Upper lobe of right lung (tissue), 1 donor: ENCODE results near the gene CYP24A1. TPM values are rescaled to one million over a fixed set of nuclear protein-coding genes. Genes with fewer than 3 reads are reported as not detected.
"Not testable (repeated sequence)": the region's sequence is repeated elsewhere in the genome, so short reads cannot be mapped to it uniquely, and the experiment has no call there.

ENCODE experiments used
- ATAC-seq: fragments of 200-7000 bp; cut with Tn5 transposase; one replicate; pipeline ENCODE4 v1.9.1; 2020; ENCODE audit warnings: mild to moderate bottlenecking, moderate library complexity
- DNase-seq: peaks from one replicate; pipeline ENCODE4 v3.0.0-alpha.2; 2020
- H3K27ac ChIP-seq: fragments of 200-600 bp; one replicate; pipeline ENCODE4 v1.8.0; 2022
- H3K27me3 ChIP-seq: fragments of 200-600 bp; one replicate; pipeline ENCODE4 v1.8.0; 2022; ENCODE audit warnings: mild to moderate bottlenecking
- H3K36me3 ChIP-seq: fragments of 200-600 bp; one replicate; pipeline ENCODE4 v1.8.0; 2022
- H3K4me1 ChIP-seq: fragments of 200-600 bp; one replicate; pipeline ENCODE4 v1.8.0; 2022
- H3K4me3 ChIP-seq: fragments of 200-600 bp; one replicate; pipeline ENCODE4 v1.8.0; 2022; ENCODE audit warnings: mild to moderate bottlenecking
- H3K9me3 ChIP-seq: fragments of 200-600 bp; one replicate; pipeline ENCODE4 v1.8.0; 2022
- intact Hi-C: fragments of 100-400 bp; cut with DNase I; formaldehyde crosslinking; loops from one replicate; pipeline ENCODE4 v1.11.0; 2022
- total RNA-seq: library from RNA; stranded (reverse); fragmentation: NEBNext Ultra II Directional; extraction: Animal tissue kit (Norgen Biotek cat#: 25700); gene quantifications from one replicate; pipeline ENCODE4 v1.2.1, GENCODE V29; 2021
- TF ChIP-seq, protein P1 (sequence below): fragments of 200-600 bp; IDR thresholded peaks from one replicate; pipeline ENCODE4 v1.8.0; 2022; ENCODE audit warnings: antibody characterized with exemption
- donor health status: DM: no; HTN: yes; CAD: no; lungs with severe emphysema.

Gene CYP24A1
- total RNA-seq, 1 donor from 2014 or later = 0.17 TPM

DNA sequence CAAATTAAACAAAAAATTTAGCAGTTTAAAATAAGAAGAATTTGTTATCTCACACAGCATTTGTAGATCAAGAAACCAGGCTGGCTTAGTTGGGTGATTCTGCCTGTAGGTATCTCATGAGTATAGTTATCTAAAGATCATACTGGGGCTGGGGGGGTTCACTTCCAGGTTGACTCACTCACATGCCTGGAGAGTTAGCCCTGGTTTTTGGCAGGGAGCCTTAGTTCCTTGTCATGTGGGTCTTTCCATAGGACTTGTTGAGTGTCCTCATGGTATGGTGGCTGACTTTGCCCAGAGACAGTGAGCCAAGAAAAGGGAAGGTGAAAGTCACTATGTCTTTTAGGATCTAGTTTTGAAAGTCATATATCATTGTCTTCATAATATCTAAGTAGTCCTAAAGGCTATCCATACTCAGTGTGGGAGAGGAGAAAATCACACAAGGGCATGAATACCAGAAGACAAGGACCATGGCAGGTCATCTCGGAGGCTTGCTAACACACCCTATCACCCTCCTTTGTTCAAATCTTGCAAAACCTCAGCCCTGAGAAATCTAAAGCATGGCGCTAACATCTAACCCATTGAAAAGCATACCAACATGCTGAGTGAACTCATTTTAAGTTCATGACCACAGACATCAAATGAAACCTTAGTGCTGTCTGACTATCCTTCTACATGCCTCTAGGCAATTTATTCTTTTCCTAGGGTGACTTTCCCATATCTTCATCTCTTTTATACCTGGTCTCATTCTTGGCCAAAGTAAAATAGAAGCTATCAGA lies 39.2 kb downstream of the CYP24A1 start:
- no peak for DNase-seq
- no peaks in the 10 kb centered on the region for H3K36me3 ChIP-seq
- H3K27ac ChIP-seq = no peak overlapping the region
- TF ChIP-seq, protein P1, sequence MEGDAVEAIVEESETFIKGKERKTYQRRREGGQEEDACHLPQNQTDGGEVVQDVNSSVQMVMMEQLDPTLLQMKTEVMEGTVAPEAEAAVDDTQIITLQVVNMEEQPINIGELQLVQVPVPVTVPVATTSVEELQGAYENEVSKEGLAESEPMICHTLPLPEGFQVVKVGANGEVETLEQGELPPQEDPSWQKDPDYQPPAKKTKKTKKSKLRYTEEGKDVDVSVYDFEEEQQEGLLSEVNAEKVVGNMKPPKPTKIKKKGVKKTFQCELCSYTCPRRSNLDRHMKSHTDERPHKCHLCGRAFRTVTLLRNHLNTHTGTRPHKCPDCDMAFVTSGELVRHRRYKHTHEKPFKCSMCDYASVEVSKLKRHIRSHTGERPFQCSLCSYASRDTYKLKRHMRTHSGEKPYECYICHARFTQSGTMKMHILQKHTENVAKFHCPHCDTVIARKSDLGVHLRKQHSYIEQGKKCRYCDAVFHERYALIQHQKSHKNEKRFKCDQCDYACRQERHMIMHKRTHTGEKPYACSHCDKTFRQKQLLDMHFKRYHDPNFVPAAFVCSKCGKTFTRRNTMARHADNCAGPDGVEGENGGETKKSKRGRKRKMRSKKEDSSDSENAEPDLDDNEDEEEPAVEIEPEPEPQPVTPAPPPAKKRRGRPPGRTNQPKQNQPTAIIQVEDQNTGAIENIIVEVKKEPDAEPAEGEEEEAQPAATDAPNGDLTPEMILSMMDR = no peak
- no peak for ATAC-seq
- peaks cover 14% of the 10 kb centered on the region for H3K4me1 ChIP-seq
- peaks cover 3% of the 10 kb centered on the region for H3K27me3 ChIP-seq
- no peaks in the 10 kb centered on the region for H3K9me3 ChIP-seq
- intact Hi-C loops = no loop called here
- no peak overlapping the region for H3K4me3 ChIP-seq

DNA sequence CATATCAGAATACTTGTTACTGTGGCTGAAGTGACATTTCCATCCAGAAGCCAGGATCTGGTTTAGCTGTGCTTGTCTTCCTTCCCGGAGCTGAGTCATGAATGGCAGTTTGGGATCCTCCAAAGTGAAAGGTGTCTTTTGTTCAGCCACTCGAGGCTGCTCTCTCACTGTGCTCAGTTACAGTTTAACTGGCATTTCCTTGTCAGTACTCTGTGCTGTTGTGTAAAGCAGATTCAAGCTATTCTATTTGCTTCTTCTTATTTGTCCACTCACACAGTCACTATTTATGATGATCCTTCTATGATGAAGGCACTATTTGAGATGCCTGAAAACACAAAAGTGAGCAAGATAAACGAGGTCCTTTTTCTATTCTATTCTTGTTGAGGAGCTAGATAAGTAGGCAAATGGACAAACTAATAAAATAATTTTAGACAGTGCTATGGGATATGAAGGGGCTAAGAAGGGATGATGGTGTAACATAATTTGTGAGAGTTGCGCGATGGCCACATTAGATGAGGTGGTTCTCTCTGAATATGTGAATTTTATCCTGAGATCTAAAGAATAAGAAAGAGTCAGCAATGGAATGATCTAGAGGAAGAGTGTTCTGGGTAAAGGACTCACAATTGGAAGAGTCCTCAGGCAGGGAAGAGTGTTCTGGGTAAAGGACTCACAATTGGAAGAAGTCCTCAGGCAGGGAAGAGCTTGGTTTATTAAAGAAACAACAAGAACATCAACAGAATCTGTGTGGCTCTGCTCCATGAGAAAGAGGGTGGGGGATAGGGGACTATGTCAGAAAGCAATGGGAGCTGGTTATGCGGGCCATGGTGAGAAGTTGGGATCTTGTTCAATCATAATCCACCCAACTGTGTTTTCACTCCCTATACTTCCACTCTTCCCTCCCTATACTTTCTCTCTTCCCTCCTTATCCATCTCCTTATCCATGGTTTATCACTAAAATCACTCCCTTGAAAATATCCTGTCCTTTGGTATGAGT lies 40.1 kb downstream of the CYP24A1 start:
- H3K27me3 ChIP-seq = no peaks in the 10 kb centered on the region
- no peaks in the 10 kb centered on the region for H3K36me3 ChIP-seq
- ATAC-seq (peak; percentile 31), DNase-seq (no peak)
- H3K9me3 ChIP-seq = no peaks in the 10 kb centered on the region
- no peak overlapping the region for H3K4me3 ChIP-seq
- H3K4me1 ChIP-seq = peaks cover 14% of the 10 kb centered on the region
- H3K27ac ChIP-seq = peak overlapping the region; percentile 37
- intact Hi-C loops = no loop called here
- TF ChIP-seq, protein P1 = no peak

DNA sequence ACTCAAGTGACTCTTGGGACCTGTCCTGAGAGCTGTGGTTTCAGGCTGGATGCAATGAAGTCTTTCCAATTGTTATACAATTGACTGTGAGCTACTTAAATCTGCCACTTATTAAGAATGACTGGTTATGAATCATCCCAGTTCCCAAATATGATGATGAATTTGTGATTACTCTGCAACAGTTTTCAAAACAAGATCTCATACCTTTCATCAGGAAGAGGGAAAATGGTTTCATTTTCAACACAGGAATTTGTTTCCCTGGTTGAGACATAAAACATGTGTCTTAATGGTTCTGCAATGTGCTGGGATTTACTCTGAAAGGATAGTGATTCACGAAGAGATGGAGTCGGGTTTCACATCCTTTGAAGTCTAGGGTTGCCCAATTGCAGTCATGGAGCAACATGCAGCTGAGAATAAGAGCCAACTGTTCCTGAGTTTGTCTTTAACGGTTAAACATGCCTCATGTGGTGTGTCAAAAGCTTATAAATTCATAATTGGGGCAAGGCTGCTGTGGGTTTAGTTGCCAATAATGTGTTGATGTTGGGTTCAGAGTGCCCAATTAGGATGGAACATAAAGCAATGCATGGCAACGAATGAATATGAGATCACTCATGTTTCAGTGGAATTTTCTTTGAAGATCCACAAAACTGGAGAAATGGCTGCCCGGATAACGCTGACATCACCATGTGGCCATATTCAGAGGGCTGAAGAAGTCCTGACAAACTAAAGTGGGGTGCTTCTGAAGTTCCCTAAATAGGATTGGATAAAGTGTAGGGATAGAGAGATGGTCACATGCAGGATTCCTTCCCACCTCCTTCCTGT lies 41.0 kb downstream of the CYP24A1 start:
- DNase-seq (no peak), ATAC-seq (peak; percentile 77)
- peaks cover 14% of the 10 kb centered on the region for H3K4me1 ChIP-seq
- H3K36me3 ChIP-seq = no peaks in the 10 kb centered on the region
- TF ChIP-seq, protein P1 = no peak
- H3K27me3 ChIP-seq = no peaks in the 10 kb centered on the region
- intact Hi-C loops = no loop called here
- H3K4me3 ChIP-seq = no peak overlapping the region
- H3K9me3 ChIP-seq = no peaks in the 10 kb centered on the region
- H3K27ac ChIP-seq = peak overlapping the region; percentile 43

DNA sequence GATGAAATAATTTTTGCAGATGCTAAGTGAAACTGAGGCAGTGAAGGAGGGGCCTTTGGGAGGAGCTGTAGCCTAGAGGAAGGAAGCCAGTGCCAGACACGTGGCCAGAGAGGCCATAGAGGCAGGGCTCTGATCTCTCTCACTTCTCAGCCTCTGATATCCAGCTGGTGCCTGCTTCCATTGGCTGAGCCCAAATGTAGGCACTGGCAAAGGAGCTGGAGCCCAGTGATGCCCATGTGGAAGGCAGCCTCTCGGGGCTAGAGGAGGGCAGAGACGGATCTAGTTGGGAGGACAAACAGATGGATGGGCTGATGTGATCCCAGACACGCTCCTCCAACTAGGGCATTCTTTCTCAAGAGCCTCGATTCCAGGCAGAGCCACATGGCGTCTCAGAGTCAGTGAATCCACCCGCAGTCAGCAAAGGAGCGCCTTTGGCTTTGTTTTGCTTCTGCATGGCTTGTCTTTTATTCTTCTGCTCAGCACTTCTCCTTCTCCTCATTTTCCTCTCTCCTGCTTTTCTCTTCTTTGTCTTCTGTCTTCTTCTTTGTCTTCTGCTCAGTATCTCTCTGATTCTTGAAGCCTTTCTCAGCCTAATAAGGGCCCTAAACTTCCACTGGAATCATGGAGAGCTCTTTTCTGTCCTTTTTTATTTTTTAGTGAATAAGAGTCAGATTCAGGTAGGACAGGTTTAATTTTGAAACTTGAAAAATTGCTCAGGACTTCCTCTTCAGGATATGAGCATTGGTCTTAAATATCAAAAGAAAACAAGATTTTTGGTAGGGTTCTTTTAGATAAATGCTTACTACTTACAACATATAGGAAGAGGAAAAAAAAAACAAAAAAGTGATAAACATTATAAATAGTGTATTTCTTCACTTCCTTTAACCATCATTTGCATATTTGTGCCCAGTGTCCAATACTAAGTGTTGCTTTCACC lies 41.8 kb downstream of the CYP24A1 start:
- Histone ChIP-seq H3K27ac (peak overlapping the region; percentile 43), H3K4me1 (peaks cover 14% of the 10 kb centered on the region), H3K4me3 (no peak overlapping the region), H3K9me3 (no peaks in the 10 kb centered on the region), H3K27me3 (no peaks in the 10 kb centered on the region), H3K36me3 (no peaks in the 10 kb centered on the region)
- ATAC-seq (no peak), DNase-seq (no peak)
- intact Hi-C loops = no loop called here
- TF ChIP-seq, protein P1 = no peak

DNA sequence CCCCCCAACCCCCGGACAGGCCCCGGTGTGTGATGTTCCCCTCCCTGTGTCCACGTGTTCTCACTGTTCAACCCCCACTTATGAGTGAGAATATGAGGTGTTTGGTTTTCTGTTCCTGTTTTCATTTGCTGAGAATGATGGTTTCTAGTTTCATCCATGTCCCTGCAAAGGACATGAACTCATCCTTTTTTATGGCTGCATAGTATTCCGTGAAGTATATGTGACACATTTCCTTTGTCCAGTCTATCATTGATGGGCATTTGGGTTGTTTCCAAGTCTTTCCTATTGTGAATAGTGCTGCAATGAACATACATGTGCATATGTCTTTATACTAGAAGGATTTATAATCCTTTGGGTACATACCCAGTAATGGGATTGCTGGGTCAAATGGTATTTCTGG lies 42.7 kb downstream of the CYP24A1 start:
- H3K36me3 ChIP-seq, H3K27ac ChIP-seq, intact Hi-C loops, H3K4me3 ChIP-seq, H3K27me3 ChIP-seq, H3K9me3 ChIP-seq, DNase-seq, ATAC-seq: not testable (repeated sequence)
- peaks cover 14% of the 10 kb centered on the region for H3K4me1 ChIP-seq
